H1 (cell line): Measurements from ENCODE around the gene PHKA1. TPM values are rescaled to one million over a fixed set of nuclear protein-coding genes. Genes with fewer than 3 reads are reported as not detected.

Source experiments
- CTCF ChIA-PET: fragments of 300-600 bp; sonication (Branson Sonifier 250); formaldehyde crosslinking; loops from one replicate; lab custom pipeline; 2021; ENCODE audit not compliant: partially characterized antibody; lab: Charles Lee
- POLR2A ChIA-PET: fragments of 300-600 bp; sonication (Branson Sonifier 250); formaldehyde crosslinking; loops from one replicate; lab custom pipeline; 2021; ENCODE audit warnings: inconsistent platforms; ENCODE audit not compliant: partially characterized antibody; lab: Charles Lee
- DNase-seq, 2 experiments: peaks; one replicate each; pipeline versions ENCODE4 v3.0.0 to v3.0.0-alpha.2; 2010 to 2022; ENCODE audit warnings: low spot score in 2 of 2, low read depth in 1 of 2, mixed read lengths in 1 of 2
- FAIRE-seq: peaks from 2 replicates; lab custom pipeline; 2011; peaks lifted over from hg19 to GRCh38; lab: Jason Lieb, UNC
- H2AFZ ChIP-seq: 2 replicates; pipeline ENCODE4 v1.8.1; 2012; ENCODE audit warnings: low read length, inconsistent platforms
- H2AK5ac ChIP-seq: 2 replicates; pipeline ENCODE4 v1.6.1; 2013; ENCODE audit warnings: low read depth, low read length
- H2BK120ac ChIP-seq: replicated peaks from 2 replicates; pipeline ENCODE3; 2013; ENCODE audit warnings: low read depth, low read length, inconsistent platforms
- H2BK12ac ChIP-seq: 2 replicates; pipeline ENCODE4 v1.6.1; 2013; ENCODE audit warnings: low read depth, low read length
- H2BK15ac ChIP-seq: 2 replicates; pipeline ENCODE4 v1.6.1; 2013; ENCODE audit warnings: low read length
- H2BK20ac ChIP-seq: 2 replicates; pipeline ENCODE4 v1.6.1; 2013; ENCODE audit warnings: low read length
- H2BK5ac ChIP-seq: 2 replicates; pipeline ENCODE4 v1.6.1; 2013; ENCODE audit warnings: low read depth, low read length
- H3K14ac ChIP-seq: 2 replicates; pipeline ENCODE4 v1.6.1; 2013; ENCODE audit warnings: inconsistent platforms; ENCODE audit not compliant: insufficient read length
- H3K18ac ChIP-seq: 2 replicates; pipeline ENCODE4 v1.6.1; 2013; ENCODE audit warnings: low read length; ENCODE audit errors: extremely low read depth
- H3K23ac ChIP-seq: 2 replicates; pipeline ENCODE4 v1.6.1; 2013; ENCODE audit warnings: inconsistent platforms; ENCODE audit not compliant: insufficient read length
- H3K23me2 ChIP-seq: 2 replicates; pipeline ENCODE4 v1.6.1; 2013; ENCODE audit warnings: low read depth, low read length
- H3K27ac ChIP-seq: 2 replicates; pipeline ENCODE4 v1.6.1; 2011; ENCODE audit warnings: low read depth, low read length, inconsistent platforms
- H3K27me3 ChIP-seq, 4 experiments: replicated peaks in 1 of 4; 1 replicate in 1 of 4; 2 replicates in 3 of 4; pipeline versions ENCODE4 v1.6.1 to v1.8.1; 2011 to 2013; ENCODE audit warnings: low read length in 3 of 4, mild to moderate bottlenecking in 3 of 4, inconsistent platforms in 2 of 4, mixed read lengths in 2 of 4, moderate library complexity in 1 of 4; ENCODE audit not compliant: control insufficient read depth in 3 of 4, insufficient read depth in 3 of 4; ENCODE audit errors: extremely low read depth in 1 of 4
- H3K36me3 ChIP-seq, 4 experiments: 2 replicates each; pipeline versions ENCODE4 v1.6.1 to v1.8.1; 2011 to 2013; ENCODE audit warnings: mild to moderate bottlenecking in 4 of 4, low read length in 3 of 4, moderate library complexity in 2 of 4, control low read depth in 1 of 4, inconsistent platforms in 1 of 4; ENCODE audit not compliant: insufficient read depth in 4 of 4, control insufficient read depth in 2 of 4
- H3K4ac ChIP-seq: replicated peaks from 2 replicates; pipeline ENCODE3; 2013; ENCODE audit warnings: low read length, low read depth, mixed read lengths, inconsistent platforms; ENCODE audit not compliant: insufficient read length
- H3K4me1 ChIP-seq, 4 experiments: replicated peaks in 1 of 4; 1 replicate in 1 of 4; 2 replicates in 3 of 4; pipeline versions ENCODE4 v1.6.1 to v1.8.1; 2011 to 2013; ENCODE audit warnings: low read length in 3 of 4, inconsistent platforms in 2 of 4, mixed read lengths in 1 of 4; ENCODE audit not compliant: insufficient read depth in 4 of 4, control insufficient read depth in 3 of 4
- H3K4me2 ChIP-seq, 2 experiments: 2 replicates each; pipeline versions ENCODE4 v1.6.1 to v1.8.1; 2011 to 2013; ENCODE audit warnings: low read depth in 2 of 2, low read length in 2 of 2, control low read depth in 1 of 2, inconsistent platforms in 1 of 2, mild to moderate bottlenecking in 1 of 2; ENCODE audit not compliant: insufficient read depth in 1 of 2
- H3K4me3 ChIP-seq, 4 experiments: fragments of 200-600, 300-600 bp in 1 of 4; sonication (generic), shearing (Covaris generic), sonication (Bioruptor Twin) in 1 of 4; 2 replicates each; pipeline versions ENCODE4 v1.5.1 to v1.8.1; 2011 to 2016; ENCODE audit warnings: low read length in 4 of 4, low read depth in 3 of 4, control low read depth in 2 of 4, inconsistent platforms in 2 of 4, mild to moderate bottlenecking in 2 of 4, mixed read lengths in 1 of 4, moderate library complexity in 1 of 4; ENCODE audit not compliant: insufficient read depth in 2 of 4; ENCODE audit errors: extremely low read depth in 1 of 4
- H3K56ac ChIP-seq: replicated peaks from 2 replicates; pipeline ENCODE3; 2013; ENCODE audit warnings: low read depth, mild to moderate bottlenecking, mixed read lengths, low read length, inconsistent platforms; ENCODE audit not compliant: insufficient read length
- H3K79me1 ChIP-seq: 2 replicates; pipeline ENCODE4 v1.6.1; 2013; ENCODE audit warnings: low read depth, low read length, control low read depth
- H3K79me2 ChIP-seq, 2 experiments: 2 replicates each; pipeline versions ENCODE4 v1.6.1 to v1.8.1; 2012 to 2013; ENCODE audit warnings: low read length in 2 of 2, mild to moderate bottlenecking in 2 of 2, inconsistent platforms in 1 of 2; ENCODE audit not compliant: insufficient read depth in 2 of 2, control insufficient read depth in 1 of 2
- H3K9ac ChIP-seq, 4 experiments: replicated peaks in 1 of 4; 1 replicate in 1 of 4; 2 replicates in 3 of 4; pipeline versions ENCODE4 v1.6.1 to v1.8.1; 2011 to 2013; ENCODE audit warnings: low read depth in 3 of 4, low read length in 3 of 4, control low read depth in 2 of 4, mild to moderate bottlenecking in 2 of 4, moderate library complexity in 2 of 4, inconsistent platforms in 1 of 4; ENCODE audit errors: extremely low read depth in 1 of 4
- H3K9me3 ChIP-seq, 2 experiments: 2 replicates each; pipeline versions ENCODE4 v1.6.1 to v1.8.1; 2012 to 2013; ENCODE audit warnings: mild to moderate bottlenecking in 2 of 2, moderate library complexity in 2 of 2, control low read depth in 1 of 2, inconsistent platforms in 1 of 2, low read depth in 1 of 2, low read length in 1 of 2, mixed read lengths in 1 of 2; ENCODE audit not compliant: insufficient read depth in 2 of 2
- H4K20me1 ChIP-seq, 2 experiments: replicated peaks in 1 of 2; 2 replicates each; pipeline versions ENCODE3 to v1.8.1; 2011 to 2013; ENCODE audit warnings: inconsistent platforms in 2 of 2, low read length in 2 of 2, mild to moderate bottlenecking in 1 of 2; ENCODE audit not compliant: insufficient read depth in 2 of 2, control insufficient read depth in 1 of 2
- H4K5ac ChIP-seq: 2 replicates; pipeline ENCODE4 v1.6.1; 2013; ENCODE audit warnings: low read length, low read depth, mixed read lengths, inconsistent platforms; ENCODE audit not compliant: insufficient read length
- H4K8ac ChIP-seq: 2 replicates; pipeline ENCODE4 v1.8.0; 2013; ENCODE audit warnings: mild to moderate bottlenecking, moderate library complexity, low read length, inconsistent platforms; ENCODE audit not compliant: insufficient read depth; ENCODE audit errors: extremely low read depth
- H4K91ac ChIP-seq: replicated peaks from 2 replicates; pipeline ENCODE3; 2013; ENCODE audit warnings: low read length, mixed read lengths, inconsistent platforms; ENCODE audit not compliant: insufficient read length
- CEBPB ChIP-seq: IDR thresholded peaks from 2 replicates; pipeline ENCODE4 v1.6.1; 2012; ENCODE audit warnings: low read depth, low read length
- CTCF ChIP-seq, 3 experiments: IDR thresholded peaks; 1 replicate in 2 of 3; 2 replicates in 1 of 3; pipeline versions ENCODE4 v1.5.1 to v1.6.1; 2011; ENCODE audit warnings: low read length in 3 of 3, mild to moderate bottlenecking in 3 of 3, inconsistent platforms in 2 of 3, low read depth in 1 of 3, moderate library complexity in 1 of 3; ENCODE audit not compliant: insufficient read depth in 1 of 3; ENCODE audit errors: control extremely low read depth in 1 of 3
- RAD21 ChIP-seq, 2 experiments: IDR thresholded peaks in 1 of 2; conservative IDR thresholded peaks in 1 of 2; 2 replicates each; pipeline ENCODE4 v1.6.1; 2011; ENCODE audit warnings: low read depth in 2 of 2, low read length in 2 of 2, improper control_type of control experiment in 1 of 2, inconsistent platforms in 1 of 2, mild to moderate bottlenecking in 1 of 2, moderate library complexity in 1 of 2
- RNF2 ChIP-seq: fragments of 200-900, 300-1000 bp; sonication (generic); IDR thresholded peaks from 2 replicates; pipeline ENCODE4 v1.7.1; 2016; ENCODE audit warnings: borderline replicate concordance, low read depth, mild to moderate bottlenecking, antibody characterized with exemption, low read length; ENCODE audit not compliant: poor library complexity, severe bottlenecking; ENCODE audit errors: missing control alignments
- polyA plus RNA-seq, 7 experiments: library from polyadenylated mRNA; depleted of rRNA in 3 of 7; stranded (reverse) in 5 of 7; unstranded in 2 of 7; fragments of >200 nt in 5 of 7; fragments of 200-250 nt in 2 of 7; gene quantifications; 1 replicate in 5 of 7; 2 replicates in 1 of 7; 4 replicates in 1 of 7; pipeline versions ENCODE4 v1.2.1 to v1.2.3, GENCODE V29; 2011 to 2013; ENCODE audit warnings: missing spikeins in 2 of 7, mixed read lengths in 2 of 7
- total RNA-seq: library from RNA; stranded (reverse); fragmentation: NEBNext Ultra II Directional; extraction: Animal tissue kit (Norgen Biotek cat#: 25700); gene quantifications from 2 replicates; pipeline ENCODE4 v1.2.1, GENCODE V29; 2021

The PHKA1 gene
- total and polyA plus RNA-seq, 2 of the 8 experiments (the other 6 are each of a cell fraction or from before 2014, with no cell fraction given), result 4.2 to 7.2 TPM

DNA sequence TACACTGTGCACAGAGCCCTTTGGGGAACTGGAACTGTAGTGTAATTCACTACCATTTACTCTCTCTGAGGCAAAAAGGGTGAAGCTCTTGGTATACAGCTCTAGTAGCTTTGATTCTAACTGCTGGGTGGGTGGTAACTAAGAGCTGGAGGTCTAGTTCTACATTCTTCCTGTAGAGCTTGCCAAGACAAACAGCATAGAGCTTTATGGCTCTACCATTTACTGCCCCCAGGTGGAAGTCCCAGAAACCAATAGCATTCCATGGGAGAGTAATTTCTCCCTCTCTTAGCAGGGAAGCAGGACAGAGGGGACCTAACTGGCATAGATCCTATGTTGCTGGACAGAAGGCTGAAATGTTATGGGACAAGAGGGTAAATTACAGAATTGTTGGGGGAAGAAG, 168.1 kb downstream of the PHKA1 start:
- Histone ChIP-seq H2BK20ac (no peak overlapping the region), H3K27ac (no peak overlapping the region), H2BK12ac (no peak overlapping the region), H3K4me3 (no peak overlapping the region), H3K18ac (no peak overlapping the region), H3K14ac (no peak overlapping the region), H3K27me3 (no peaks in the 10 kb centered on the region), H3K9me3 (no peaks in the 10 kb centered on the region), H3K9ac (no peak overlapping the region), H4K5ac (no peak overlapping the region), H2AFZ (no peak overlapping the region), H3K4ac (no peak overlapping the region), H2BK120ac (no peak overlapping the region), H3K79me1 (no peaks in the 10 kb centered on the region), H3K4me1 (no peaks in the 10 kb centered on the region), H2AK5ac (no peak overlapping the region), H4K8ac (no peak overlapping the region), H3K79me2 (no peaks in the 10 kb centered on the region), H4K20me1 (no peaks in the 10 kb centered on the region), H3K23ac (no peak overlapping the region), H2BK5ac (no peak overlapping the region), H3K56ac (no peak overlapping the region), H3K36me3 (no peaks in the 10 kb centered on the region; a peak in 1 of 8 replicates), H2BK15ac (no peak overlapping the region), H3K23me2 (no peaks in the 10 kb centered on the region), H4K91ac (no peak overlapping the region), H3K4me2 (no peak overlapping the region)
- ChIA-PET CTCF (interaction anchor here (0.8 to 2.6 kb wide), 6 partner anchors 10 to 248 kb away, joined by 3 to 8 read pairs (median 4); no protein-coding TSS in a partner anchor), POLR2A (interaction anchor here (1.1 kb wide), 1 partner anchor 275 kb away, joined by 3 read pairs; no protein-coding TSS in a partner anchor)
- no peak for FAIRE-seq
- peak in 1 of 3 experiments; percentile 31; a peak in 2 of 4 replicates for TF ChIP-seq CTCF (IDR thresholded peaks at IDR 0.05; ENCODE audit: control extremely low read depth in 1 of 3, insufficient read depth in 1 of 3, low read depth in 1 of 3, low read length in 3 of 3)
- no peak for TF ChIP-seq CEBPB
- peak; percentile 31 to 49 for TF ChIP-seq RAD21 (IDR thresholded peaks at IDR 0.05 in 1 of 2, conservative IDR thresholded peaks at IDR 0.05 in 1 of 2; ENCODE audit: low read depth in 2 of 2, low read length in 2 of 2)
- no peak for TF ChIP-seq RNF2
- no peak for DNase-seq
